ENCODE measurements around the gene TNFRSF21.

Gene TNFRSF21, protein sequence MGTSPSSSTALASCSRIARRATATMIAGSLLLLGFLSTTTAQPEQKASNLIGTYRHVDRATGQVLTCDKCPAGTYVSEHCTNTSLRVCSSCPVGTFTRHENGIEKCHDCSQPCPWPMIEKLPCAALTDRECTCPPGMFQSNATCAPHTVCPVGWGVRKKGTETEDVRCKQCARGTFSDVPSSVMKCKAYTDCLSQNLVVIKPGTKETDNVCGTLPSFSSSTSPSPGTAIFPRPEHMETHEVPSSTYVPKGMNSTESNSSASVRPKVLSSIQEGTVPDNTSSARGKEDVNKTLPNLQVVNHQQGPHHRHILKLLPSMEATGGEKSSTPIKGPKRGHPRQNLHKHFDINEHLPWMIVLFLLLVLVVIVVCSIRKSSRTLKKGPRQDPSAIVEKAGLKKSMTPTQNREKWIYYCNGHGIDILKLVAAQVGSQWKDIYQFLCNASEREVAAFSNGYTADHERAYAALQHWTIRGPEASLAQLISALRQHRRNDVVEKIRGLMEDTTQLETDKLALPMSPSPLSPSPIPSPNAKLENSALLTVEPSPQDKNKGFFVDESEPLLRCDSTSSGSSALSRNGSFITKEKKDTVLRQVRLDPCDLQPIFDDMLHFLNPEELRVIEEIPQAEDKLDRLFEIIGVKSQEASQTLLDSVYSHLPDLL

DNA sequence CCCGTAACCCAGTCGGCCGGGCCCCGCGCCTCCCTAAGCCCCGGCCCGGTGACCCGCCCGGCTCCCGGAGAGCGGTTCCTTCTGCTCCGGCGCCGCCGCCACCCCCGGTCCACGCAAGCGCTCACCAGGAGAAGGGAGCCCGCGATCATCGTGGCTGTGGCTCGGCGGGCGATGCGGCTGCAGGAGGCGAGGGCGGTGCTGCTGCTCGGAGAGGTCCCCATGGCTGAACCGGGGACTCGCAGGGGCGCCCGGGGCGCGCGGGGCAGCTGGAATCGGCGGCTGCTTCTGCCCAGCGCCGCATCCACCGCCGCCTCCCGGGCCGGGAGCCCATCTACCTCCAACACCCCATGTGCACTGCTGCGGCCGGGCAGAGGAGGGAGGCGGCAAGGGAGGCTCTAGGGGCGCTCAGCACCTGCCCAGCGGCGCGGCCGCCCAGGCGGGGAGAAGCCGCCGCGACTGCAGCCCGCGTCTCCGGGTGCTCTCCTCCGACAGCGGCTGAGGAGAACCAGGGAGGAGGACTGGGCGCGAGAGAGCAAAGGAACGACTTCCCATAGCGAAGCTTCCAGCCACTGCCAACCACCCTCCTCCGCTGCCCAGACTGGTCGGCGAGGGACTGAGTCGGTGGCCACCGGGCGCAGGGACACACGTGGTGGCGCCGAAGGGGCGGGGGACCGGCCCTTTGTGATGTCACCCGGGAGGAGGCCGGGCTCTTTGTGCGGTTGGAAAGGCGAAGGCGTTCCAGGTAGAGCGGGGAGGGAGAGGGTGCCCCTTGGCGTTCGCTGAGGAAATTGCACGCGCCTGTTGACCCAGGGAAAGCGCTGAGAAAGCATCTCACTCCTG is at the start of gene TNFRSF21:
Gene TNFRSF21, minus strand, starts transcription at position 615 of the 840 bp plus-strand sequence. Its CDS starts 394 bp downstream, at position 221.
- peak; percentile 90 for DNase-seq (ENCODE audit: low read depth)
- H3K4me3 ChIP-seq (ENCODE audit: low read depth, low read length), result peak within 1 kb of the TSS; percentile 46
- TF ChIP-seq, protein P1, sequence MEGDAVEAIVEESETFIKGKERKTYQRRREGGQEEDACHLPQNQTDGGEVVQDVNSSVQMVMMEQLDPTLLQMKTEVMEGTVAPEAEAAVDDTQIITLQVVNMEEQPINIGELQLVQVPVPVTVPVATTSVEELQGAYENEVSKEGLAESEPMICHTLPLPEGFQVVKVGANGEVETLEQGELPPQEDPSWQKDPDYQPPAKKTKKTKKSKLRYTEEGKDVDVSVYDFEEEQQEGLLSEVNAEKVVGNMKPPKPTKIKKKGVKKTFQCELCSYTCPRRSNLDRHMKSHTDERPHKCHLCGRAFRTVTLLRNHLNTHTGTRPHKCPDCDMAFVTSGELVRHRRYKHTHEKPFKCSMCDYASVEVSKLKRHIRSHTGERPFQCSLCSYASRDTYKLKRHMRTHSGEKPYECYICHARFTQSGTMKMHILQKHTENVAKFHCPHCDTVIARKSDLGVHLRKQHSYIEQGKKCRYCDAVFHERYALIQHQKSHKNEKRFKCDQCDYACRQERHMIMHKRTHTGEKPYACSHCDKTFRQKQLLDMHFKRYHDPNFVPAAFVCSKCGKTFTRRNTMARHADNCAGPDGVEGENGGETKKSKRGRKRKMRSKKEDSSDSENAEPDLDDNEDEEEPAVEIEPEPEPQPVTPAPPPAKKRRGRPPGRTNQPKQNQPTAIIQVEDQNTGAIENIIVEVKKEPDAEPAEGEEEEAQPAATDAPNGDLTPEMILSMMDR (IDR thresholded peaks at IDR 0.05; ENCODE audit: low read depth, low read length), result peak; percentile 96
- TF ChIP-seq POLR2A (IDR thresholded peaks at IDR 0.05; ENCODE audit: extremely low read depth, insufficient read length) (peak; percentile 43), MYC (IDR thresholded peaks at IDR 0.05; ENCODE audit: low read depth, low read length) (peak; percentile 93)
- TF ChIP-seq, protein P2, sequence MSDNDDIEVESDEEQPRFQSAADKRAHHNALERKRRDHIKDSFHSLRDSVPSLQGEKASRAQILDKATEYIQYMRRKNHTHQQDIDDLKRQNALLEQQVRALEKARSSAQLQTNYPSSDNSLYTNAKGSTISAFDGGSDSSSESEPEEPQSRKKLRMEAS (IDR thresholded peaks at IDR 0.05; ENCODE audit: low read depth, low read length), result peak; percentile 94

DNA sequence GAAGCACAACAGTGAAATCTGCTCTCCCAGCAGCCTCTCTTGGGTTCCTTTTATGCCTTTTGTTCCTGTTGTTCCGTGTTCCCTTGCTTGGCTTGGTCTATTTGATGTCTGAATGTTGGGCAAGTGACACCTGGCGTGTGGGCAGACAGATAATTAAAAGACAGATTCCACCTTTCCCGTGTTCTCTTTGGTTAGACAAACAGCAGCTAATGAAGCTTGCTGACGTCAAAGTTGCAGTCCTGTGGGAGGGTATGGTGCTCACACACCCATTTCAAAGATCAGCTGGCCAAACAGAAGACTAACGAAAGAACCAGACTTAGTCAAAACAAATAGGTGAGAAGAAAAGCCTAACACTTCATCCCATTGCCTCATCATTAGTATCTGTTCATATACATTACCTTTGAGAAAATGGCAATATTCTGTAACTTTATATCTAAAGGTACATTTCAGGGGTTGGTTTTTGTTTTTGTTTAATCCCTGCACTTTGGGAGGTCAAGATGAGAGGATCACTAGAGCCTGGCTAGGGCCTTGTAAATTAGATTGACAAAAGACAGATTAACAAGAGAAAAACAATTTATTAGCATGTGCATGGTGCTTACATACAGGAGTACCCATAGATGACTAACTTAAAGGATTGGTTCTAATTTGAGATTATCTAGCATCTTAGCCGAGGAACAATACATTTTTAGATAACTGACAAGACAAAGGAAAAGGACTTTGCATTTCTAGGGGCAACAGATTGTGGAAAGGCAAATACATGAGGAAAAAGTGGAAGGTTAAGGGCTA is 48.9 kb upstream of the TNFRSF21 start:
- no peak for TF ChIP-seq MYC (IDR thresholded peaks at IDR 0.05; ENCODE audit: low read depth, low read length)
- no peak for TF ChIP-seq POLR2A (IDR thresholded peaks at IDR 0.05; ENCODE audit: extremely low read depth, insufficient read length)
- TF ChIP-seq, protein P2 (IDR thresholded peaks at IDR 0.05; ENCODE audit: low read depth, low read length), result no peak
- TF ChIP-seq, protein P1 (IDR thresholded peaks at IDR 0.05; ENCODE audit: low read depth, low read length), result no peak
- no peak for DNase-seq (ENCODE audit: low read depth)
- no peak overlapping the region for H3K4me3 ChIP-seq (ENCODE audit: low read depth, low read length)

DNA sequence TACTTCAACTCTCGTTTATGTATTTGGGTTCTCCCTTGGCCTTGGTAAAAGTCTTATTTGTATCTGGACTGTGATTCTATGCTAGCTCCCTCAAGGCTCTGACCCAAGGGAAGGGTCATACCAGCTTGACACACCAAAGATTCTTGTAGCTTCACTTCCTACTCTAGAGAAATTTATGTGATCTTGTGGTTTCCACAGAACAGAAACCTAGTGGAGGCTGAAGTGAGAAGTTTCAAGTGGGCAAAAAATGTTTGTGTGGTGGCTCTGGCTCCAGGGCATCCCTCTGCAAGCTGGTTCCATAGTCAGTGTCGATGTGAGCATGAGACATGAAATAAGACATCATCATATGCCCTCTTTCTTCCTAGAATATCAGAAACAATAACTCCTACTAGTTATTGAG is 48.1 kb upstream of the TNFRSF21 start:
- H3K4me3 ChIP-seq (ENCODE audit: low read depth, low read length), result no peak overlapping the region
- no peak for DNase-seq (ENCODE audit: low read depth)
- TF ChIP-seq, protein P1 (IDR thresholded peaks at IDR 0.05; ENCODE audit: low read depth, low read length), result no peak
- TF ChIP-seq POLR2A (IDR thresholded peaks at IDR 0.05; ENCODE audit: extremely low read depth, insufficient read length) (no peak), MYC (IDR thresholded peaks at IDR 0.05; ENCODE audit: low read depth, low read length) (no peak)
- TF ChIP-seq, protein P2 (IDR thresholded peaks at IDR 0.05; ENCODE audit: low read depth, low read length), result no peak

DNA sequence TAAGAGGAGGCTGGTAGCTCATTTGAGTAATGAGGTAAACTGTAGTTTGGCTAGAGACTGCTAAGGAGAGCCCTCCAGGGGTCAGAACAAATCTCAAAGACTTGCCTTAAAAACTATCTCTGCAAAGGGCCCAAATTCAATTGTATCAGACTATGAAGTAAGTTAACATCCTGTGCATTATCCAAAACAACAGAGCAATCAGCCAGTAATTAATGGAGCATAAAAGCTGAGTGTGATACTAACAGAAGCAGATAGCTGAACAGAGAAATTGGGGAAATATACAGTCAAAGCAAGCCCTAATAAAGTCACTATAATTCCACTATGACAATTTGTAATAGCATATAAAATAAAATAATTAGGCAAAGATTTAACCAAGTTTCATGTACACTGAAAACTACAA is 45.8 kb upstream of the TNFRSF21 start:
- TF ChIP-seq, protein P1 (IDR thresholded peaks at IDR 0.05; ENCODE audit: low read depth, low read length), result no peak
- TF ChIP-seq POLR2A (IDR thresholded peaks at IDR 0.05; ENCODE audit: extremely low read depth, insufficient read length) (no peak), MYC (IDR thresholded peaks at IDR 0.05; ENCODE audit: low read depth, low read length) (no peak)
- TF ChIP-seq, protein P2 (IDR thresholded peaks at IDR 0.05; ENCODE audit: low read depth, low read length), result no peak
- no peak overlapping the region for H3K4me3 ChIP-seq (ENCODE audit: low read depth, low read length)
- DNase-seq (ENCODE audit: low read depth), result no peak

DNA sequence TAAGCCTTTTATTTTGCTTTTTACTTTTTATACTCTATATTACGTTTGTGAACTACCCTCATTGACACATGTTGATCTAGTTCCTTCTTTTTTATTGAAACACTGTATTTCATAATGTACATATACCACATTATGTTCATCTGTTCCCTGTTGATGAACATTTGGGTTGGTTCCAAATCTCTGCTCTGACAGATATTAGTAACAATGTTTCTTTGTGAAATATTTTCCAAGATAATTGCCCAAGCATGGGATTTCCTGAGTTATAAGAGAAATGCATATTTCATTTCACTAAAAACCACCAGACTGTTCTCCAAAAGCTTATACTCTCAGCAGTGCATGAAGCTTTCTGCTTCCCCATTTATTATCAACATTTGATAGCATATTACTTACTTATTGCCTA is 44.2 kb upstream of the TNFRSF21 start:
- DNase-seq (ENCODE audit: low read depth), result no peak
- TF ChIP-seq, protein P2 (IDR thresholded peaks at IDR 0.05; ENCODE audit: low read depth, low read length), result no peak
- no peak for TF ChIP-seq POLR2A (IDR thresholded peaks at IDR 0.05; ENCODE audit: extremely low read depth, insufficient read length)
- no peak overlapping the region for H3K4me3 ChIP-seq (ENCODE audit: low read depth, low read length)

Data from NB4 (cell line).